SKM-1 treated with dmso at 0.1 percent for 144 hours (cell line): ENCODE data around the gene TCEANC2.
A peak's percentile ranks its signal among the peaks of the same experiment; 100 is the strongest.
"Not testable (repeated sequence)": the region's sequence is repeated elsewhere in the genome, so short reads cannot be mapped to it uniquely, and the experiment has no call there.

Experiments
- DNase-seq: peaks from one replicate; lab custom pipeline; 2025; ENCODE audit not compliant: unreplicated experiment; lab: John Stamatoyannopoulos, UW

Gene TCEANC2

DNA sequence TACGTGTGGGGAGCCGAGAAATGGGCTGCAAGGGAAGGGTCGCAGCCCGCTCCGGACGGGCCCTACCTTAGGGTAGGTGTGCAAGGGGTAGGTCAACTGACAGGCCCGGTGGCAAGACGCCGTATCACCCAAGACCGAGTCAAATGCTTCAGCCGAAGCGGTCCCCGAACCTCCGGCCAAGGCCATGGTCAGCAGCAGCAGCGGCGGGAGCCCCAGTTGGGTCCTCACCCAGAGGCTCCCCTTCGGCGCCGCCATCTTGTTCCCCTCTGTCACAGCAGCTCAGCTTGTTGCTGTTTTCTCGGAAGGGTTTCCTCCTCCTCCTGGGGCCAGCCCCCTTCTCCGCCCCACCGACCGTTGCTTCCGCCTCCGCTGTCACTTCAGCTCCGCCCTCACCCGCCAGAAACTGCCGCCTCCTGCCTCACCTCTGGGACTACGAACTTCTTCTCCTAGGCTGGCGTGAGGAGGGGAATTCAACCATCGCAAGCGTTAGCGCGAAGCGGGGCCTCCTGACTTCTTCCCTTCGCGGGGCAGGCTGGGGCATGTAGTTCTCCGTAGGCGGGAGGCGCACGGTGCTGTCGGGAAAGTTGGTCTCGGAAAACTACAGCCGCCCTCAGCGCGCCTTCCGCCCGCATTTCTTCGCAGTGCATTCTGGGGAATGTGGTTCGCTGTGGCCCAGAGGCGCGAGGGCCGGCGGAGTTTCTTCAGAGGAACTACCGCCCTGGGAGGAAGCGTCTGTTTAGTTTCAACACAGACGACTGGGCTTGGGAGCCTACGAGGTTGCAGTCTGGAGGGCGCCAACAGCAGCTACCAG lies at the start of gene TCEANC2, which contains the start of gene TMEM59:
Gene TCEANC2 (plus strand): TSS at position 675 of the 811 bp plus-strand sequence. CDS start 815 bp downstream, outside the sequence.
Gene TMEM59 (minus strand): TSS at position 271 of the 811 bp plus-strand sequence. CDS start 16 bp downstream, at position 255.
- peak; percentile 100 for DNase-seq

DNA sequence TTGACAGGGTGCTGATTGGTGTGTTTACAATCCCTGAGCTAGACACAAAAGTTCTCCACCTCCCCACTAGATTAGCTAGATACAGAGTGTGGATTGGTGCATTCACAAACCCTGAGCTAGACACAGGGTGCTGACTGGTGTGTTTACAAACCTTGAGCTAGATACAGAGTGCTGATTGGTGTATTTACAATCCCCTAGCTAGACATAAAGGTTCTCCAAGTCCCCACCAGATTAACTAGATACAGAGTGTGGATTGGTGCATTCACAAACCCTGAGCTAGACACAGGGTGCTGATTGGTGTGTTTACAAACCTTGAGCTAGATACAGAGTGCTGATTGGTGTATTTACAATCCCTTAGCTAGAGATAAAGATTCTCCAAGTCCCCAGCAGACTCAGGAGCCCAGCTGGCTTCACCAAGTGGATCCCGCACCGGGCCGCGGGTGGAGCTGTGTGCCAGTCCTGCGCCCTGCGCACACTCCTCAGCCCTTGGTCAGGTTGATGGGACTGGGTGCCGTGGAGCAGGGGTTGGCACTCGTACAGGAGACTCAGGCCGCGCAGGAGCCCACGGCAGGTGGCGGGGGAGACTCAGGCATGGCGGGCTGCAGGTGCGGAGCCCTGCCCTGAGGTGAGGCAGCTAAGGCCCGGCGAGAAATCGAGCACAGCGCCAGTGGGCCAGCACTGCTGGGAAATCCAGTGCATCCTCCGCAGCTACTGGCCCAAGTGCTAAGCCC lies 49.5 kb upstream of the TCEANC2 start:
- not testable (repeated sequence) for DNase-seq

DNA sequence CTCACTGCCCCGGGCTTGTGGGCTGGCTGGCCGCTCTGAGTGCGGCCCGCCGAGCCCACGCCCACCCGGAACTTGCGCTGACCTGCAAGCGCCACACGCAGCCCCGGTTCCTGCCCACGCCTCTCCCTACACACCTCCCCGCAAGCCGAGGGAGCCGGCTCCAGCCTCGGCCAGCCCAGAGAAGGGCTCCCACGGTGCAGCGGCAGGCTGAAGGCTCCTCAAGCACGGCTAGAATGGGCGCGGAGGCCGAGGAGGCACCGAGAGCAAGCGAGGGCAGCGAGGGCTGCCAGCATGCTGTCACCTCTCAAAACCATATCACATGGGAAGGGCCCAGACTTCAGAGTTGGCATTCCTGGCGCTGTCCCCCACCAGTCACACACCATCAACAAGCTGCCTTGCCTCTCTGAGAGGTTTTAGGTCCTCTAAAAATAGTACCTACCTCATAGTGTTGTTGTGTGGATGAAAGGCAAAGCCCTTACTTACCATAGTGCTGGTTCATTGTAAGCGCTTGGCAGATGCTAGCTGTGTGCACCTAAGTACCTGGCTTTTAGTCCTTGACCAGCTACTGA lies 48.8 kb upstream of the TCEANC2 start:
- no peak for DNase-seq

DNA sequence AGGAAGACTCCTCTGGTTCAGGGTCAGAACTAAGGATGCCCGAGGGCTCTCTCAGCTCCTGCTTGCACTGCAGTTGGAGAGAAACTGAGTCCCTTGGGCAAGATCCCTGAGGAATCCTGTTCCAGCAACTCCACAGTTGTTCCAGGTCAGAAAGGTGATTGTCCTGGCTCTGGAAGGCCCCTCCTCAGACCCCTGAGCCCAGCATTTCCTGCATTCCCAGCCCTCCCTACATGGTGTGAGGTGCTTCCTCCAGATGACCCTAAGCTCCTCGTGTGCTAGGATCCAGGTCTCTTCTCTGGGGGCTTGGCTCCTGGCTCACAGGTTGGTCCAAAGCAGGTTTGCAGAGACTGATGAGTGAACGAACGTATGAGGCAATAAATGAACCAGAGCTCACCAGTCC lies 46.9 kb upstream of the TCEANC2 start:
- DNase-seq, result no peak

DNA sequence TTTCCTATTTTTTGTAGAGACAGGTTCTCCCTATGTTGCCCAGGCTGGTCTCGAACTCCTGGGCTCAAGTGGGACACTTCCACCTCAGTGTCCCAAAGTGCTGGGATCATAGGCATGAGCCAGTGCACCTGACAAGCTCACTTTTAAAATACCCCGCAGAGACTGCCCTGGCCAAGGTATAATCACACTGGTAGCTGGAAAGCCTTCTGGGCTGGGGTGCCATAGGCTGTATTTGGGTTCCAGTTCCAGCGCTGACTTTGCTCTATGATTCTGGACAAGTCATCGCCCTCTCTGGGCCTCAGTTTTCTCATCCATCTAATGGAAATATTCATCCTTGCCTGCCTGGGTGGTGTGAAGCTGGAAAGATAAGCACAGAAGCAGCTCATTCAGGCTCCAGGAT lies 45.8 kb upstream of the TCEANC2 start:
- DNase-seq, result no peak

DNA sequence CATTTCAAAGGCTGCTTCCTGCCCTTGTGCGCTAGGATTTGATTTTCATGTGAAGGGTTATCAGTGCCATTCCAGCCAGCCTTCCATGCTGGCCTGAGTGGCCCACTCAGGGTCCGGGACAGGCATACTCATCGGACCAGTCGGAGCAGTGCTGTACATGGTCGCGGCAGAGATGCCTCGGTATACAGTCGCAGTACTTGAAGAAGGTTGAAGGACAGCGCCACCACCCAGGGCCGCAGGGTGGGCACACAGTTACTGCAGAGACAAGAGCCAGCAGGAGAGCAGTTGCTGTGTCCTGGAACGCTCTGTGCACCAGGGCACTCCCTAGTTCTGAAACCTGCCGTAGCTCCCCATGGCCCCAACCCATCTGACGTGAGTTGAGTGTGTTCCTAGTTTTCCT lies 44.5 kb upstream of the TCEANC2 start:
- DNase-seq, result no peak

DNA sequence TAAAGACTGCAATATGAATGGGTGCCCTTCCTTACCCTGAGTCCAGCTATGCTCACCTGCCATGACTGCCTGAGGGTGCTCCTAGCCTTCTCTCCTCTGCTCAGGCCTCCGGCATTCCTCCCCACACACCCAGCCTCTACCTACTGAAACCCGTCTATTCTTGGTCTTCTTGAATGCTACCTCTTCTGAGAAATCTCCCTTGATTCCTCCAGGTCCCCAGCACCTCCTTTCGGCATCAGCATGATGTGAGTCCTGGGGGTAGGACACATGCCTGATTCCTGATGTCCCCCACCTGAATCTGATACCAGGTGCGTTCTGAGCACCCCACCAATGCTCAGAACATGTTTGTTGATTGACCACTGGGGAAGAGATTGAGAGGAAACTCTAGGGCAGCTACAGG lies 44.0 kb upstream of the TCEANC2 start:
- no peak for DNase-seq

DNA sequence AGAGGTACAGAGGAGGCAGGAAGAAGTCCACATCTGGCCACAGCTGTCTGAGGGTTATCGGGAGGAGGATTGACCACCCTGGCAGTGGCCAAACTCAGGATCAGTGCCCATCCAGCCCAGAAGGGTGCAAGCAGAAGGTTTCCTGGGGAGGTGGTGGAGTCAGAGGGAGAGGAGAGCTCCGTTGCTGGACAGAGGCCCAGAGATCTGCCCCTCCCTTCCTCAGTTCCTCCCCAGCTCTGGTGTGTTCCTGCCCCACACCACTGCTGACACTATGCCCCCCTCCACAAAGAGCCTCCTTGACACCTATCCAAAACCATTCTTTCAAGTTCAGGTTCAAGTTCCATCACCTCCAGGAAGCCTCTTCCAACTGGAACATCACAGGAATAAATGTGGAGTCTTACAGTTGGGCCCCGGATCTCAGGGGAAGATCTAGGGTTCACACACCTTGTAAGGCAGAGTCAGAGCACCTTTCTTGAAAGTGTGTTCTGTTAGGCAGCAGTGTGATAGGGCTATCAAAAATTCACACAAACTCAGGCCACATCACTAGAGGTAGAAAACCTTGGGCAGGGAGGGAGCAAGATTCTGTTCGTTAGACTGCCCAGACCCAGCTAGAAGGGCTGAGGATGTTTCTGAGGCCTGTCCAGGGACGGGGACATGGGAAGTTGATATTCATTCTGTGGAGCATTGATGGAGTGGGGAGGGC lies 42.8 kb upstream of the TCEANC2 start:
- no peak for DNase-seq

DNA sequence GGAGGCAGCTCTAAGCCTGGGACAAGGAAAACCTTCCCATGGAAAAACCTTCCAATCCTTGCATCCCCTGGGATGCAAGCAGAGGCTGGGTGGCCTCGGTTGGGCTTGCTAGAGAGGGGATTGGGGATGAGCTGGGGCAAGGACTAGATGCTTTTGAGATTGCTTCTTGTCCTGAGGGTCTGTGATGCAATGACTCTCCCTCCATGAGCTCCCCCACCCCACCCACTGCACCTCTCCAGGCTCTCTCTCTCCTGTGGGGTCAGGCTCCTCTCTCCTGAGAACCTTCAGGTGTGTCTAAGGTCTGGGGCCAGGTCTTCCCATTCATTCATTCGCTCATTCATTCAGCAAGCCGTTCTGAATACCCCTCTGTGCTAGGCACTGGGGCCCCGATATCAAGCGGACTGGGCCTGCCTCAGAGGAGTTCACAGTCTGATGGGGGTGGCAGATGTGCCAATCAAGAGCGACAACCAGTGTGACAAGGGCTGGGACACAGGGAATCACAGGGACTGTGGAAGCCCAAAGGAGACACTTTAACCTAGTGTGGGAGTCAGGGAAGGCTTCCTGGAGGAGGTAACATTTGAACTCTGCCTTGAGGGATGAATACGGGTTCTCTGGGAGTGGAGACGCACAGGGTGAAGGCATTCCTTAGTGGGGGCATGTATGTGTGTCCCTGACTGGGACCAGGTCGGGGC lies 41.9 kb upstream of the TCEANC2 start:
- no peak for DNase-seq

DNA sequence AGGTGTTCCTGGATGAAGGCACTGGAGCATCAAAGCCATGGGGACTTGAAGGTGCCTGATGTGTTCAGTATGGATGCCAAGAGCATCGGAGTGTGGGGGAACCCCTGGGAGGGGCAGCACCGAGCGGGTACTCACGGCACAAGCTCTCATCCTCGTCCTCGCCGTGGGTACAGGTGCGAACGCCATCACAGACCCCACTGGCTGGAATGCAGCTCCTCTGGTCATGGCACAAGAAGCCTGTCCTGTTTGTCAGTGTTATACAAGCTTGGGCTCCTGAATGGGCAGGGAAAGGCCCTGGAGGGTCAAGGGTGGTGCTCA lies 41.4 kb upstream of the TCEANC2 start:
- no peak for DNase-seq

DNA sequence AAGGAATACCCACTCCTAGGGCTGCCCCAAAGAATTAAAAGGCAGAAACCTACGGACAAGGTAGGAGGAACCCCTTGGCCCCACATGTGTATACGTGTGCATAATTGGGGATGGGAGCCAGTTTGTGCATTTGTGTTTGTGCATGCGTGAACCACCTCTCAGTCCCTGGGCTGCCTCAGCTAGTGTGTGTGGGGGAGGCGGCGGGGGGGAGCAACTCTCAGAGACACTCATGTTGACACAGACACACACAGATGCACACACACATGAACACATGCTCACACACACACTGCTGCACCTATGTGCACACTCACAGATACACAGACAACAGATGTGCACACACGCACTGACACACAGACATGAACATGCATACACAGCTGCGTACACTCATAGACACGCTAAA lies 40.5 kb upstream of the TCEANC2 start:
- DNase-seq, result no peak

DNA sequence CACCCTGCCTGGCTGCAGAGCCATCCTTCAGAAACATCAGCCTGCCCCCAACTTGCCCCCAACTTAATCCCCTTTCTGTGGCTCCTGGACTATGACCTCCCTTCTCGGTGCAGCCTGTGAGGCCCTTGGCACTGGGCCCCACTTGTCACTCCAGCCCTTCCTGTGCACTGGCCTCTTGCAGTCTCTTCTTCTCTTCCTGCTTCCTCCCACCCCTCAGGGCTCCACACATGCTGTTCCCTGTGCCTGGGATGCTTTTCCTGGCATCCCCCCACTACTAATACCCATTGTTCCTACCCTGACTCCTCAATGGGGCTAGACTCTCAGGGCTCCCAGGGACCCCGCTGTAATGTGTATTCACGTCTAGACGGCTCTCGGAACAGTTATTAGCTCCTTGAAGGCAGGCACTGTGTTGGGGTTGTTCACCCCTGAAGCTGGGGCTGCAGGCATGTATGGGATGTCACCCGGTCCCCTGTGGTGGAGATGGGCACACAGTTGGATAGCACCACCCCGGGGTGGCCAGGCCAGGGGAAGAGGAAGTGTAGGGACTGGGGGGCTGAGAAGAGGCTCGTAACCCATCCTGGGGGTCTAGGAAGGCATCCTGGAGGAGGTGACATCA lies 39.9 kb upstream of the TCEANC2 start:
- DNase-seq, result no peak

DNA sequence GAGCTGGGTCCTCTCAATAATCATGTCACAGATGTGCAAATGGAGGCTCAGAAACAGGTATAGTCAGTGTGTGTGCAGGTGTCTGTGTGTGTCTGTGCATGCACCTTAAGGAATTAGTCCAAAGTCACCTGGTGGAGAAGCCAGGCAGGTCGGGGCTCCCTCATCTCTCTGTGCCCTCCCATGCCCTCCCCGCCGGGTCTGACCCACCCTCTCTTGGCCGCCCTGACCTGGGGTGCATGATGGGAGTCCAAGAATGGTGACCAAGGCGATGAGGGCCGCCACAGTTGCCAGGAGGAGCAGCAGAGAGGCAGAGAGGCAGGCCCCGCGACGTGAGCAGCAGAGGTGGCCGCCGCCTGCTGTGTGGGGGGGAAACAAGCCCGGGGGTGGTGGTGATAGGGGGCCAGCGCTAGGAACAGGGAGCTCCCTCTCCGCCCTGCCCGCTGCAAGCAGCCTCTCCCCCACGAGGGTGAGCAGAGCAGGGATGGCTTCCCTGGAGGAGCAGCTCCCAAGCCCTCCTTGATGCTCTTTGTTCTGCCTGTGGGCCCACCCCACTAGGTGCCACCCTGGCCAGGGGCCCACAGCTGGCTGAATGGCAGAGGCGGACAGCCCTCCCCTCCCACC lies 39.3 kb upstream of the TCEANC2 start:
- no peak for DNase-seq

DNA sequence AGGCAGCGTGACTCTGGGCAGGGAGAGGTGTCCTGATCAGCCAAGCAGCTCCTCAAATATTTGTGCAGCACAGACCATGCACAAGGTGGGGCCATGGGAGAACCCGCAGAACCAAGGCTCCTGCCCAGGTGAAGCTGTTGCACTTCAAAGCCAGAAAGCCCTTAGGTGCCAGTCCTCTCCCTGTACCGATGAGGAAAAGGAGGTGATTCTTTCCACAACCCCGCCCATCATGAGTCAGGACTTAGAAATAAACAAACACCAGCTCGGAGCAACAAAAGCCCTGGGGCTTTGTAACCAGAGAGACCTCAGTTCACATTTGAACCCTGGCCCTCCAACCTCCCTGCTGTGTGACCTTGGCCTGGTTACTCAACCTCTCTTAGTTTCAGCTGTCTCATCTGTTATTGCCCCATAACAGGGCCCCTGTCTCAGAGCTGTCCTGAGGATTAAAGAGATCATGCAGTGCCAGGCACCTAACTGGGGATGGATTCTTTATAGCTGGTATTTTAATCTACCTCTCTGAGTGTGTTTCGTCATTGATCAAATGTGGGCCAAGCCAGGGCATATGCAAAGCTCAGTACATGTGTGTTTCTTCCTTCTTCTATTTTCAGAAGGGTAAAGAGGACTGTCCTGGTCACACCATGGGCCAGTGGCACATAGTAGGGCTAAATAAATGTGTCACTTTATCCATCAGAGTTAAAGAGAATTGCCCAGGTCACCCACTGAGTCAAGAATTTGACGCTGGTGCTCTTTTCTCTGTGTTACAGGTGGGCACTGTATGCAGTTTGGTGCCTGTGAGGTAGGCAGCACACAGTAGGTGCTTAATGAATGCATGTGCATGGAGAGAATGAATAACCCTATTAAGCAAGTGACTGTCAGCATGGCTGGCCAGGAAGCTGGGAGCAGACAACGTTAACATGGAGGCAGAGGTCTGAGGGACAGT lies 36.8 kb upstream of the TCEANC2 start:
- no peak for DNase-seq

DNA sequence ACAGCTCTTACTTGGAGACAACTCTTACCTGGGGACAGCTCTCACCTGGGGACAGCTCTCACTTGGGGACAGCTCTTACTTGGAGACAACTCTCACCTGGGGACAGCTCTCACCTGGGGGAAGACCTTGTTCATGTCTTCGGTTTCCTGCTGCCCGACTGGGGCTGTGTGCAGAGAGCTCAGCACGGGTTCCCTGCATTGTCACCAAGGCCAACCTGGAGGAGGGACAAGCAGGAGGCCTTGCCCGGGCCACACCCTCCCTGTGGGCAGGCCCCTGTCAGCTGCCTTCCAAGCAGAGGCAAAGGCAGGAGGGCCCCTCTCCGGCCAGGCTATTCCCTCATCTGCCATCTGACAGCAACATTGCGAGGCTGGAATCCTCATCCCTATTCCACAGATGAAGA lies 35.4 kb upstream of the TCEANC2 start, which contains the start of gene LDLRAD1:
Gene LDLRAD1 (minus strand): TSS at position 208 of the 400 bp plus-strand sequence. CDS start 74 bp downstream, at position 134.
- DNase-seq, result no peak

DNA sequence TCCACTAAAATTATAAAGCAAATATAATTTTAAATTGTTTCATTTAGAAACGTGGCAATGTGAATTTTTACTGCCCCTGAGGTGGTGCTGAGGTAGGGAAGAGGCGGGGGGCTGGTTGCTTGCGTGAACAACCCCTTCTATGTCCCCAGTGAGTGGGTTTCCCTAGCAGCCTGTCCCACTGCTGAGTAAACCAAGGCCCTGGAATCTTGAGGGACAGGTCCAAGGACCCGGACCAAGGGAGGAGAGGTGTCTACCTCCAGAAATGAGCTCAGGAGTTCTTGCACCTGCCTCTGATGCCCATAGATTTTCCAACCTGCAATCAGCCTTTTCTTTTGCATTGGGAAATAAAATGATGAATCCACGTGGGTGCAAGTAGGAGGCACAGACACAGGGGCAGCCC lies 34.8 kb upstream of the TCEANC2 start:
- no peak for DNase-seq

DNA sequence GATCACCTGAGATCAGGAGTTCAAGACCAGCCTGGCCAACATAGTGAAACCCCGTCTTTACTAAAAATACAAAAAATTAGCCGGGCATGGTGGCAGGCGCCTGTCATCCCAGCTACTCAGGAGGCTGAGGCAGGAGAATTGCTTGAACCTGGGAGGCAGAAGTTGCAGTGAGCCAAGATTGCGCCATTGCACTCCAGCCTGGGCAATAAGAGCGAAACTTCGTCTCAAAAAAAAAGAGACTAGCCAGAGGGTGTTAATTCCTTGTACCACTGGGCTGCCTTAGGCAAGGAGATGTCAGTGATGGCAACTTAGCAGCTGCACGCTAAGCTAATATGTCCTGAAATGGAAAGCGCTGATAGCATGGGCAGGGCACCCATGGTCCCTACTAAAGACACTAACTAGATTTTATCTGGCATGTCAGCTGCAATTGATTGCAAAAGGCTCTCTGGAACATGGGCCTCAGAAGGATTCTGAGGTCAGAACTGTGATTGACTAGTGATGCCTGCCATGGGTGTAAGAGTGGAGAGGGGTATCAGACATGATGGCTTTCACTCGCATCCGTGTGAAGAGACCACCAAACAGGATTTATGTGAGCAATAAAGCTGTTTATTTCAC lies 33.7 kb upstream of the TCEANC2 start:
- DNase-seq, result not testable (repeated sequence)

DNA sequence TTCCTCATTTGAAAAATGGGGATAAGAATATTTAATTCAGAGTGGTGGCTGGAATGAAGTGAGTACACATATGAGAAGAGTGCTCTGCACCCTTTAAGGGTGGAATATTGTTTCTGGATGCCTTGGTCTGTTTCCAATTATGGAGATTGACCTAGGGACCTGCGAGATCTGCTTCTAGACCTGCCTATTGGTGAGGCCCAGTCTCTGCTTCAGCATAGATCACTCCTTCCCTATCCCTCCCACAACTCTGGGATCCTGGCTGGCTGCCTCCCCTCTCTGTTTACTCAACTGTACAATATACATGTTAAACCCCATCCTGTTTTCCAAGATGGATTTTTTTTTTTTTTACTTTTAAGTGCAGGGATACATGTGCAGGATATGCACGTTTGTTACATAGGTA lies 29.1 kb upstream of the TCEANC2 start:
- DNase-seq, result no peak
